ENCODE measurements around the gene BLOC1S4.

GRCh38 chr4:6716958-6717655, 1.1 kb downstream of the BLOC1S4 start:
- TF ChIP-seq EP300 (IDR thresholded peaks at IDR 0.05), result no peak
- TF ChIP-seq, protein P1, sequence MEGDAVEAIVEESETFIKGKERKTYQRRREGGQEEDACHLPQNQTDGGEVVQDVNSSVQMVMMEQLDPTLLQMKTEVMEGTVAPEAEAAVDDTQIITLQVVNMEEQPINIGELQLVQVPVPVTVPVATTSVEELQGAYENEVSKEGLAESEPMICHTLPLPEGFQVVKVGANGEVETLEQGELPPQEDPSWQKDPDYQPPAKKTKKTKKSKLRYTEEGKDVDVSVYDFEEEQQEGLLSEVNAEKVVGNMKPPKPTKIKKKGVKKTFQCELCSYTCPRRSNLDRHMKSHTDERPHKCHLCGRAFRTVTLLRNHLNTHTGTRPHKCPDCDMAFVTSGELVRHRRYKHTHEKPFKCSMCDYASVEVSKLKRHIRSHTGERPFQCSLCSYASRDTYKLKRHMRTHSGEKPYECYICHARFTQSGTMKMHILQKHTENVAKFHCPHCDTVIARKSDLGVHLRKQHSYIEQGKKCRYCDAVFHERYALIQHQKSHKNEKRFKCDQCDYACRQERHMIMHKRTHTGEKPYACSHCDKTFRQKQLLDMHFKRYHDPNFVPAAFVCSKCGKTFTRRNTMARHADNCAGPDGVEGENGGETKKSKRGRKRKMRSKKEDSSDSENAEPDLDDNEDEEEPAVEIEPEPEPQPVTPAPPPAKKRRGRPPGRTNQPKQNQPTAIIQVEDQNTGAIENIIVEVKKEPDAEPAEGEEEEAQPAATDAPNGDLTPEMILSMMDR (IDR thresholded peaks at IDR 0.05), result no peak
- TF ChIP-seq POLR2AphosphoS5 (IDR thresholded peaks at IDR 0.05), result no peak
- TF ChIP-seq POLR2A (IDR thresholded peaks at IDR 0.05), result no peak
